Fibroblast of skin of abdomen (primary cell): Measurements from ENCODE around the gene FAM131C.
"Not testable (repeated sequence)": the region's sequence is repeated elsewhere in the genome, so short reads cannot be mapped to it uniquely, and the experiment has no call there.

Source experiments
- DNase-seq: peaks from one replicate; pipeline ENCODE4 v3.0.0-alpha.2; 2013

Gene FAM131C

GRCh38 chr1:16058394-16059120 is 14.9 kb downstream of the FAM131C start:
- DNase-seq, result not testable (repeated sequence)

- not testable (repeated sequence) for DNase-seq
Measured at GRCh38 chr1:16057314-16057915, 16.0 kb downstream of the FAM131C start.

DNA sequence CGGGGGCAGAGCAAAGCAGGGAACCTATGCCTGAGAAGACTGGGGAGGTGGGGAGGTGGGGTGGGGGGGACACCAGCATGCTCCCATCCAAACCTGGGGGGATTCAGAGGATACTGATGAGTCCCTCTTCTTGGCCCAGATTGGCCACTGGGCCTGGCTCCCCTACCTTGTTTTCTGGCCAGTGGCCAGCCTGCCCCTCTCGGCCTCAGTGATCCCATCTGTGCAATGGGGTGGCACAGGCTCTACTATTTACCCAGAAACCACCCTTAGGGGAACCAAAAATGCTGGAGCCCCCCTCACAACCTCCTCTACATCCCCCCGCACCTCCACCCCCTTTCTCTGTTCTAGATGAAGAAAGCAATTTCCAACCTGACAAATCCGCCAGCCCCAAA is 16.9 kb downstream of the FAM131C start:
- DNase-seq, result not testable (repeated sequence)

- peak; percentile 65 for DNase-seq
Measured at GRCh38 chr1:16055613-16056520, 17.6 kb downstream of the FAM131C start.

- DNase-seq, result no peak
Measured at GRCh38 chr1:16054598-16055540, 18.6 kb downstream of the FAM131C start.

- no peak for DNase-seq
Measured at GRCh38 chr1:16053781-16054502, 19.5 kb downstream of the FAM131C start.

DNA sequence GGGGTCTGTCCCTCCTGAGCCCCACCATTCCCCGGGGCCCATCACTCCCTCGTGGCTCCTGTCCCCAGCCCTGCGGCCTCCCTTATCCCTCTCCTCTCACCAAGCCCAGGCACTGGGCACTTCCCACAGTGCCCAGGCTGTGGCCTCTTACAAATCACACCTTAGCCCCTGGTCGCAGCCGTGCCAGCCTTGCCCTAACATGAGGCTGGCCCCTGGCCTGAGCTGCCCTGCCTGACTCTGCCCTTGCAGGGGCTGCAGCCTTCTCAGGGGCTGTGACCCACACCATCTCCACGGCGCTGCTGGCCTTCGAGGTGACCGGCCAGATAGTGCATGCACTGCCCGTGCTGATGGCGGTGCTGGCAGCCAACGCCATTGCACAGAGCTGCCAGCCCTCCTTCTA is 21.5 kb downstream of the FAM131C start:
- DNase-seq, result not testable (repeated sequence)

DNA sequence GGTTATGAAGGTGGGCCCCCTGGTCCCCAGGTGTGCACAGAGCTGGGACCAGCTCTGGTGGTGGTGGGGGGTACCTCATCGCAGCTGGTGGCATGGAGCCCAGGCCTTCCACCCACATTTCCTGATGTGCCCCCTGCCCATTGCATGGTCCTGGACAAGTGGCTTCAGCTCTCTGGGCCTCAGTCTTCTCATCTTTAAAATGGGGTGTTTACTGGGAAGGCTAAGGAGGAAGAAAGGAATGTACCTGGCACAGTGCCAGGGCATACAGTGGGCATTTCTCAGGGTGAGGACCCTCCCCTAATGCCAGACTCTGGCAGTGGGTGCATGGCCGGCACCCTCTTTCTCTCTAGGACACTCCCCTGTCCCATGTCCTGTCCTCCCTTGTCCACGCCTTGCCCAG is 22.4 kb downstream of the FAM131C start:
- DNase-seq, result no peak

- DNase-seq, result no peak
Measured at GRCh38 chr1:16050328-16050727, 23.1 kb downstream of the FAM131C start.

DNA sequence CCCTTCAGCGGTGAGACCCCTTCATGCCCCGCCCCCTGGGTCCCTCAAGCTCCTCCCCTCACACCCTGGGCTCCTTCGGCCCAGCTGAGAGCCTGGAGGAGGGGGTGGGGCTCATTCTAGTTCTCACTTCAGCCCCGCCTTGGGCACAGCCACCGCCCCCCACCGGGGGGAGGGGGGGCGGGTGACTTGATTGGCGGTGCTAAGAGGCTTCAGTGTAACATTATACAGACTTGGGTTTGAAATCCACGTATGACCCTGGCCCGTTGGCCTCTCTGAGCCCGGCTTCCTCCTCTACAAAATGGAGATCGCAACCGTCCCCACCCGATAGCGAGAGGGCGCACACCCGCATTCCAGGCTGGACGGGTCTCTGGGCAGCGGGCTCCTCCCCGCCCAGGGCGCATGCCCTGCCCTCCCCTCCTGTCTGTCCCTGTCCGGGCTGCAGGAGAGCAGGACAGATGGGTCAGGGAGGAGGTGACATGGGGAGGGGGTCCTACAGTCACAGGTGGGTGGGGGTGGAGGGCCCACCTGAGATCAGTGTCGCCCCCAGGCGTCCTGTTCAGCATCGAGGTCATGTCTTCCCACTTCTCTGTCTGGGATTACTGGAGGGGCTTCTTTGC is 24.8 kb downstream of the FAM131C start:
- peak; percentile 53 for DNase-seq

- no peak for DNase-seq
Measured at GRCh38 chr1:16047791-16048475, 25.5 kb downstream of the FAM131C start.

DNA sequence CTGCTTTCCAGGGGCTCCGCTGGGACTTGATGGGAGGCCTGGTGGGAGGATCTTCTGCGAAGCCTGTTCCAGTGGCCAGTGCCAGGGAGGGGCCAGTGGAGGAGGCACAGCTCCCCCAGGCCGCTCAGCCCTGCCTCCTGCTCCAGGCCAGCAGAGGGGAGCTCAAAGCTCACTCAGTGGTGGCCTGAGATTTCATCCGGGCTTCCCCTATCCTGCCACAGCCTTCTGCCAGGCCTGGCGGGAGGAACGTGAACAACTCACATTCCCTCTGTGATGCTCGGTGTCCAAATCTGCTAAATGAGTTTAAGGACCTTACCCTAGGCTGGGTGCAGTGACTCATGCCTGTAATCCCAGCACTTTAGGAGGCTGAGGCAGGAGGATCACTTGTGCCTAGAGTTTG is 26.6 kb downstream of the FAM131C start:
- peak; percentile 17 for DNase-seq

- no peak for DNase-seq
Measured at GRCh38 chr1:16043950-16044349, 29.5 kb downstream of the FAM131C start.

- no peak for DNase-seq
Measured at GRCh38 chr1:16043521-16043920, 29.9 kb downstream of the FAM131C start, which contains the start of gene CLCNKB. Gene CLCNKB (plus strand): TSS chr1:16043782. CDS start chr1:16044493, 711 bp downstream.

GRCh38 chr1:16042654-16043053 is 30.8 kb downstream of the FAM131C start:
- not testable (repeated sequence) for DNase-seq

DNA sequence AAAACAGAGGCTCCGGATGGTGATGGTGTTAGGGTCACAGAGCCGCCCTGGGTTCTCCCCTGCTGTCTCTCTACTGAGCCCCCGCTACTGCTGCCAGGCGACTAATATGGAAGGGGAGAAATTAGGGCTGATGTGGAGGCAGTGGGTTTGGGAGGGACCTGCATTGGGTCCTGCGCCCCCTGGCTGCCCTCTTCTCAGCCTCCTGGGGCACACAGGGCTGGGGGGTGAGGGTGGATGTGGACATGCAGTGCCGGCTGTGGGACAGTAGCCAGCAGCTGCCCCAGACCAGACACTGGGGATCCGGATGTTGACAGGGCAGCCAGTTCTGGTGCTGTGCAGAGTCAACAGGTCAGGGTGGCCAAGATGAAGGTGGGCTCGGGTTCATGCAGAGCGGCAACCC is 31.4 kb downstream of the FAM131C start:
- no peak for DNase-seq

DNA sequence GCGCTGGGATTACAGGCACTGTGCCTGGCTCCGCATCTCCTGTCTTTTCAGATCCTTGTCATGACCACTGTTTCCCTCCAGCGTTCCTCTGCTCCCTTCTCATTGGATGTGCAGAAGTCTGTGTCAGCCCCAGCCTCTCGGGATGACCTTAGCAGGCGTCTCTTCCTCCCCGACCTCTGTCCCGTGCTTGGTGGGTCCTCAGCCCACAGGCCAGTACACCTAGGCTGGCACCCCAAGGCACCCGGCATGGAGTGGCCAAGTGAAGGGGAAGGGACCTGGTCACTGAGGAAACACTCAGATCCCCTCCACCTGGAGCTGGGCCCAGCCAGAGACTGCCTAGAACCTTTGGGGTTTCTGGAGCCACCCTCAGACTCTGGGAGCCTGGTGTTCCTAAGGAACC is 32.3 kb downstream of the FAM131C start:
- no peak for DNase-seq

DNA sequence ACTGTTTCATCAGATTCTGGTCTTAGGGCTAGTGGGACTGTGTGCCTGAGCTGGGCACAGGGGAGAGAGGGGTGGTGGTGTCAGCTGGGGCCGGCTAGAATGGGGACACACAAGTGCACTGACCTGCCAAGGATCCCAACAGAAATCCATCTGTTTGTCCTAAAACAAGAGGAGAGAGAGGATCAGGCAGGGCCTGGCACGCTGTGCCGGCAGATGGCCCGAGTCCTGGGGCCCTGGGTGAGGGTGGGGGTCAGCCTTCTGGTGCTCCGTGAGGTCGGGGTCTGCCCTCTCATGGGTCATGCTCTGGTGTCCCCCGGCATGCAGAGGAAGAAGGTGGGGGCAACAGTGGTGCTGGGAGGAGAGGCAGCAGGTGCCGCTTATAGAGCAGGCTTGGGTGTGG is 33.6 kb downstream of the FAM131C start:
- not testable (repeated sequence) for DNase-seq

GRCh38 chr1:16038620-16038912 is 34.9 kb downstream of the FAM131C start:
- DNase-seq, result no peak

GRCh38 chr1:16036461-16036860 is 37.0 kb downstream of the FAM131C start:
- DNase-seq, result not testable (repeated sequence)
